ENCODE results near the gene OR2L5. TPM values are rescaled to one million over a fixed set of nuclear protein-coding genes. Genes with fewer than 3 reads are reported as not detected.

OR2L5 gene
- not detected in 2 replicates for total RNA-seq

DNA sequence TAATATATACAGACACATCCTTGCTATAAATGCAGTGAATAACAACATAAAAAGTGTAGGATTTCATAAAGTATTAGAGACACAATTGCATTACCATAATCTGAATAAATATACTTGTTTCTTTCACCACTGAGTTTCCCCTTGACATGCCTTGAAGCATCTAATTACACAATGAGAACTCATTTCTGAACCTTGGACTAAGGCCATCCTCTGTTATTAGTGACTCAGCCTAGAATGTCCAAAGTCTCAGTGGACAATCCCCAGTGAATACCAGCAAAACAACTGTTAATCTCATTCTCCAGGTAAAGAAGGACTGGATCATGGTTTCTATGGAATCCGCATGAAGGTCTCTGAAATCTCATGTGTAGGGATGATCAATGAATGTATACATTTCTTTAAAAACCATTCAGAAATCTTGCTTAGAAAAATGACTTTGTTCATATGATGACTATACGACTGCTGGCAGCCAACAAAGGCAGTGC, at the start of gene OR2L5:
OR2L5 (plus strand) TSS at position 432 of the 482 bp plus-strand sequence. CDS start 8,288 bp downstream, outside the sequence.
- TF ChIP-seq, protein P1, sequence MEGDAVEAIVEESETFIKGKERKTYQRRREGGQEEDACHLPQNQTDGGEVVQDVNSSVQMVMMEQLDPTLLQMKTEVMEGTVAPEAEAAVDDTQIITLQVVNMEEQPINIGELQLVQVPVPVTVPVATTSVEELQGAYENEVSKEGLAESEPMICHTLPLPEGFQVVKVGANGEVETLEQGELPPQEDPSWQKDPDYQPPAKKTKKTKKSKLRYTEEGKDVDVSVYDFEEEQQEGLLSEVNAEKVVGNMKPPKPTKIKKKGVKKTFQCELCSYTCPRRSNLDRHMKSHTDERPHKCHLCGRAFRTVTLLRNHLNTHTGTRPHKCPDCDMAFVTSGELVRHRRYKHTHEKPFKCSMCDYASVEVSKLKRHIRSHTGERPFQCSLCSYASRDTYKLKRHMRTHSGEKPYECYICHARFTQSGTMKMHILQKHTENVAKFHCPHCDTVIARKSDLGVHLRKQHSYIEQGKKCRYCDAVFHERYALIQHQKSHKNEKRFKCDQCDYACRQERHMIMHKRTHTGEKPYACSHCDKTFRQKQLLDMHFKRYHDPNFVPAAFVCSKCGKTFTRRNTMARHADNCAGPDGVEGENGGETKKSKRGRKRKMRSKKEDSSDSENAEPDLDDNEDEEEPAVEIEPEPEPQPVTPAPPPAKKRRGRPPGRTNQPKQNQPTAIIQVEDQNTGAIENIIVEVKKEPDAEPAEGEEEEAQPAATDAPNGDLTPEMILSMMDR (IDR thresholded peaks at IDR 0.05; ENCODE audit: insufficient read depth, low read length, poor library complexity, severe bottlenecking) = no peak
- no peaks in the 10 kb centered on the region for H3K36me3 ChIP-seq (ENCODE audit: control insufficient read depth, insufficient read depth, low read length)
- H3K27me3 ChIP-seq (ENCODE audit: control insufficient read depth, insufficient read depth, low read length) = no peaks in the 10 kb centered on the region
- no peak within 1 kb of the TSS for H3K4me3 ChIP-seq (ENCODE audit: low read depth, low read length)
- no peak for DNase-seq (ENCODE audit: low read depth)

- H3K27me3 ChIP-seq (ENCODE audit: control insufficient read depth, insufficient read depth, low read length) = no peaks in the 10 kb centered on the region
These were observed 48.5 kb upstream of the OR2L5 start, which contains the start of gene OR2AK2 for GRCh38 chr1:247964933-247965332. TSS of gene OR2AK2 (plus strand) at chr1:247965233. CDS start at chr1:247965377, 144 bp downstream.

DNA sequence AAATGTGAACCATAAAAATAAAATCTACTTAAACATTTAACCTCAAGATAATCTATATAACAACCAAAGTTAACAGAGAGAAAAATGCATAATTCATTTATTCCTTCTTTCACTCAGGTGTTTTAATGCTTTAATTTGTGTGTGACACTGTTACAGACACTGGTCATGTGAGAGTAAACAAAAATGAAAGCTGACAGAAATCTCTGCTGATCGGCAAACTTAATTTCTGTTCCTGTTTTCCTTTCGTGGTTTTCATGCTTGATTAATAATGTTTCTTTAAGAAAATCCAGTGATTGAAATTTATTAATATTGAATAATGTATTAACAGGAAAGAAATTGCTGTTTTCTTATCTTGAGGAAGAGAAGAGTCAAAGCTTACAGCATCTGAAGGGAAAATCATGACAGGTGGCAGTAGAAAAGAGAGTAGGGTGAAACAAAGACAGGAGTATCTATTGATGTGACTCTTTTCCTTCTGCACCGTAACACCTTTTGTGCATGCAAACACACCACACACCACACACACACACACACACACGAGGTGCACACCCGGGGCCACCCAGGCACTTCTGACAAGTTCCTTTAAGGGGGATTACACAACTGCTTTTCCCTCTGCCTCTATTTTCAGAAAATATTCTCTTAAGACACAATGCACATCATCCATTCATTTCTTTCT, 46.8 kb upstream of the OR2L5 start:
- TF ChIP-seq, protein P1 (IDR thresholded peaks at IDR 0.05; ENCODE audit: insufficient read depth, low read length, poor library complexity, severe bottlenecking) = no peak
- H3K27me3 ChIP-seq (ENCODE audit: control insufficient read depth, insufficient read depth, low read length) = no peaks in the 10 kb centered on the region
- DNase-seq (ENCODE audit: low read depth) = no peak
- H3K4me3 ChIP-seq (ENCODE audit: low read depth, low read length) = no peak overlapping the region
- no peaks in the 10 kb centered on the region for H3K36me3 ChIP-seq (ENCODE audit: control insufficient read depth, insufficient read depth, low read length)

More at GRCh38 chr1:247964933-247965332, 48.5 kb upstream of the OR2L5 start, which contains the start of gene OR2AK2:
- TF ChIP-seq, protein P1 (IDR thresholded peaks at IDR 0.05; ENCODE audit: insufficient read depth, low read length, poor library complexity, severe bottlenecking) = no peak
- Histone ChIP-seq H3K4me3 (ENCODE audit: low read depth, low read length) (no peak within 1 kb of the TSS), H3K36me3 (ENCODE audit: control insufficient read depth, insufficient read depth, low read length) (no peaks in the 10 kb centered on the region)
- no peak for DNase-seq (ENCODE audit: low read depth)

- Histone ChIP-seq H3K4me3 (ENCODE audit: low read depth, low read length) (no peak overlapping the region), H3K27me3 (ENCODE audit: control insufficient read depth, insufficient read depth, low read length) (no peaks in the 10 kb centered on the region), H3K36me3 (ENCODE audit: control insufficient read depth, insufficient read depth, low read length) (no peaks in the 10 kb centered on the region)
- TF ChIP-seq, protein P1 (IDR thresholded peaks at IDR 0.05; ENCODE audit: insufficient read depth, low read length, poor library complexity, severe bottlenecking) = no peak
- DNase-seq (ENCODE audit: low read depth) = no peak
These were observed 20.5 kb upstream of the OR2L5 start for GRCh38 chr1:247992986-247993385.

DNA sequence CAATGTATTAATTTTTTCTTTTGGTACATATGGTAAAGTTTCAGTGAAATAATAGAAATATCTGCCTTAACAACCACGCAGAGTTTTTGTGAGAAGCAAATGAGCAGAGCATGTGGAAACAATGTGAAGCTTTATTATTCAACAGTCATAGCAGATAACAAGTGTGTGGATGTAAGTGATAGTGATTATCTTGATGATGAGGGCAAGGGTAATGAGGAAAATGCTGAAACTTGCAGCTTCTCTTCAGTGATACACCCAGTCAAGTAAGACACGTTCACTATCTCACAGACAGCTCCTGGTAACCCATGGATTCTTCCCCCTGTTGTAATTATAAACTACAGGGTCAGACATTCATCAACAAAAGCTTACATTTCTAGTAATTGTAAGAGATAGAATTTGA, 14.6 kb upstream of the OR2L5 start:
- Histone ChIP-seq H3K4me3 (ENCODE audit: low read depth, low read length) (no peak overlapping the region), H3K36me3 (ENCODE audit: control insufficient read depth, insufficient read depth, low read length) (no peaks in the 10 kb centered on the region), H3K27me3 (ENCODE audit: control insufficient read depth, insufficient read depth, low read length) (no peaks in the 10 kb centered on the region)
- TF ChIP-seq, protein P1 (IDR thresholded peaks at IDR 0.05; ENCODE audit: insufficient read depth, low read length, poor library complexity, severe bottlenecking) = no peak
- no peak for DNase-seq (ENCODE audit: low read depth)
